NCI-H748 (cell line): ENCODE data around the gene THSD7A.
A peak's percentile ranks its signal among the peaks of the same experiment; 100 is the strongest.

Experiments
- DNase-seq: peaks from one replicate; lab custom pipeline; 2025; ENCODE audit not compliant: unreplicated experiment; lab: John Stamatoyannopoulos, UW

Gene THSD7A

GRCh38 chr7:11648980-11649379 lies 183.0 kb downstream of the THSD7A start:
- DNase-seq: no peak

- no peak for DNase-seq
Observed at GRCh38 chr7:11648101-11648500, 183.9 kb downstream of the THSD7A start.

- DNase-seq: peak; percentile 53
Observed at GRCh38 chr7:11642841-11643240, 189.2 kb downstream of the THSD7A start.

GRCh38 chr7:11642276-11642675 lies 189.7 kb downstream of the THSD7A start:
- peak; percentile 70 for DNase-seq

GRCh38 chr7:11638011-11638774 lies 193.8 kb downstream of the THSD7A start:
- no peak for DNase-seq

GRCh38 chr7:11636274-11636673 lies 195.7 kb downstream of the THSD7A start:
- DNase-seq: no peak

- no peak for DNase-seq
Observed at GRCh38 chr7:11633310-11633709, 198.7 kb downstream of the THSD7A start.

- DNase-seq: no peak
Observed at GRCh38 chr7:11630355-11630754, 201.6 kb downstream of the THSD7A start.

GRCh38 chr7:11625669-11626068 lies 206.3 kb downstream of the THSD7A start:
- DNase-seq: no peak

DNA sequence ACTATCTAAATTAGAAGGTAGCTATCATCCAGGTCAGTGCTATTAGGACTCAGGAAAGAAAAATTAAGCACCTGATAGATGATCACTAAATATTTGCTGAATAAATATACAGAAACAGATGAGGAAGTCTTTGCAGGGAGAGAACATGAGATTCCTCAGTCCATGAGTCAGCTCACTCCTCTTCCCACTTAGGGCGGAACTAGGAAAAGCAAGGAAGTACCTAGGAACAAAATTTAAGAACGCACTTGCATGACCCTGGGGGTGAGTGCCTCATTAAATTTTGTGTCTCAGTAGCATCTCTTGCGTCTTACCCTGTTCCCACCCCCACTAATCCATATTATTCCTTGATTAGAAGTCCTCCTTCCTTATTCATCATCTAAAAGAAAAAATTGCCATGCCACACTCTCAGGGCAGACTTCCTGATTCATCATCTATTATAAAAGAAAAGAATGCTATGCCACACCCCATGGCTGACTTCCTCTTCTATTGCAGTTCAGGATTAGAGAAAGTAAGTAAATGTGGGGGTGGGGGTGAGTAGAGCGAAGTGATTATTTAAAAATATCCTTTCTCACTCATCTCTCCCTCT lies 208.8 kb downstream of the THSD7A start:
- no peak for DNase-seq

DNA sequence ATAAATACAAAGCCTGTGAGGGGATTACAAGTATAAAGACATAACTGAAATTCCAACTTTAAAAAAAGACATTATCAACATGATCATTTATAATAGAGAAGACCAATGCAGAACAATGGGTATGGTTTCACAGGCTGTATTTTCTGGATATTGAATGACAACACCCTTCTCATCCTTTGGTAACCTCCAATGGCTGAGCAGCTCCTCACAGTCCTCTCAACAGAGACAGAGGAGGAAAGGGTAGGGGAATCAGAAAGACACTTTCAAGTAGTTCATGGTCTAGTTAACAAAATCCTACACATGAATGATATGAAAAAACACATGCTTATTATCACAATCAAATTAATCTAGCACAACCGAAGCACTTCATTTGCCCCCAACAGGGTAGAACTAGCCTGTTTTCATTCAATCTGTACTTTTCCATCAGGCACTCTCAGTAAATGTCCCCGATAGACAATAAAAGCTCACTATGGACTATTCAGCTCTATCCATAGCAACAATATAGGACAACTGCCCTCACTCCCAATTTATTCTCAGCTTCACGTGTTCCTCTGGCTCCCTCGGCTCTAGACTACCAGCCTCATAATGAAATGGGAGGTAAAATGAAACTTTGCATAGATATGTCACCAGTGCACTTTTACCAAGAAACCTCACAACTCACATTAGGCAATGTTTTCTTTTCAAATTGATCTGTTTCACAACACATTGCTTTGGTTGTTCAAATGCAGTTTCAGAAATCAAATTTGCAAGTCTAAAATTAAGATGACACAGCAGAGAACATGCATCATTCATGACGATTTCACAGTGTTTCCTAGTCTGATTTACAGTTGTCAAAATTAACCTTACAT lies 211.4 kb downstream of the THSD7A start:
- DNase-seq: no peak

DNA sequence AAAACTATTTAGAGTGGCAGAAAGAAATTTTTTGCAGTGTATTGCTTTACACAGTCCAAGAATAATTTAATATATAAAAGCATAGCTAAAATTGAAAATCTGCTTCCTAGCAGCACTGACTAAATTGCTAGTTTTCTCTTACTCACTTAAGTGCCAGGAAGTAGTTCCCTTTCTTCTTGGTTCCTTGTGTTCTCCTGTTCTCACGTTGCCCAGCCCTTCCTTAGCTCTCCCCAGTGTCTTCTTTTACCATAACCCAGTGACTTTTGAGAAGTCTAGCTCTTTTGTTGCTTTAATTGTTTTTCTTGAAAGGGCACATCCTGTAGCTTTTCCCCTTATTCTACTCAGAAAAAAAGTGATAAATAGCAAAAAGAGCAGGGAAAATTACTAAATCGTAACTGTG lies 215.5 kb downstream of the THSD7A start:
- no peak for DNase-seq

DNA sequence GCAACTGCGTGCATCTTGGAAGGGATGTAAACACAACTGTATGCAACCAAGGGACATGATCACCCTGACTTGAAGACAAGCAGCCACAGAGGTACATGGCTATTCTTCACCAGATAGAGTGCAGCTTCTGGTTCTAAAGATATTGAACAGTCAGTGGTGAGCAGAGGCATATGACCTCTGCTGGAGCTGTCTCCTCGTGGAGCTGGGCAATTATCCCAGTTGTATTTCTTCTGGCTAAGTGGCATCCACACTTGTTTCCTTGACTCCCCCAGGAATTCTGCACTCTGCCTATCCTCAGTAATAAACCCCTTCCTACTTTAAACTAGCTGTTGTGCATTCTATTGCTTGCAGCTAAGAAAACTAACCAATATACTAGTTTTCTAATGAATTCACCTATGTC lies 216.8 kb downstream of the THSD7A start:
- DNase-seq: no peak

DNA sequence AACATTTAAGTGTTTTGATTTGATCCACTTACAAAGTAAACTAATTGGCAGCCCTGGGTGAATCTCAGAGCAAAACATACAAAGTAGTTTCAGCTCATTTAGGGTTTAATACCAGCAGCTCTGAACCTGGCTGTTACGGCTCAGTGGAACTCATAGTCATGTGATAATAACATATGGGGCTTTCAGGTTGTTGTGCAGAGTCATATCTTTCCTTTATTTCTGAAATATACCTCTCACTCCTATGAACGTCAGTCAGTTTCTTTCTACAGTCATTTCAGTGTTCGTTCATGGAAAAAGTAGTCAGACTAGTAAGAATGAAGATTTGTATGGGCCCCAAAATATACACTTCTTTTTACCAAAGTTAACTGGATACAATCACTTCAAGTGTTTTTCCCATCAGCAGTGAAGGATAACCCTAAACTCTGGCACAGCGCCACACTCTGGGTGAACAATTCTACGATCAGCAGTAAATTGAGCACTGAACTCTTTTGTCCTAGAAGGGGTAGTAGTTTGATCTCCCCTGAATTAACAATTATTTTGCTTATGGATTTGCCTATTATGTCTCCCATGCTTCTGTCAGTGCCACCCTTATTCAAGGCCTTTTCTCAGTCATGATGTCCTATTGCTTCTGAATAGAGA lies 218.6 kb downstream of the THSD7A start:
- peak; percentile 31 for DNase-seq

- DNase-seq: no peak
Observed at GRCh38 chr7:11612737-11613136, 219.3 kb downstream of the THSD7A start.

GRCh38 chr7:11609096-11609670 lies 222.8 kb downstream of the THSD7A start:
- DNase-seq: no peak

DNA sequence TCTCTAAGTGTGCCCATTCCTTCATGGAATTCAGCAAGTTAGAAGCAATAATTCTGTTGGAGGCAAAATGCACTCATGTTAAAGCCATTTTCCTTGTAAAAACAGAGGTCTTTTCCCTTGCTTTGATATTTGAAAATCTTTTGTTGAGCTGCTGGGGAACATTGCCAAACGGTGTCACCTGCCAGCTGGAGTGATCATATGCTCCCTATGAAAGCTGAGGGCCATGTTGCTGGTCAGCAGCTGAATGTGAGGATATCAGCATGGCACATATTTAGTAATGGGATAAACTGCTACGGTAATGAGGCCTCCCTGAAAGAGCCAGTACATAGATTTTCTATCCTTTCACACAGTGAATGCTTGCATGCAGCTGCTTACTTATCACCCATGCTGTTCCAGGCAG lies 224.3 kb downstream of the THSD7A start:
- peak; percentile 68 for DNase-seq

- DNase-seq: no peak
Observed at GRCh38 chr7:11605749-11606148, 226.2 kb downstream of the THSD7A start.

DNA sequence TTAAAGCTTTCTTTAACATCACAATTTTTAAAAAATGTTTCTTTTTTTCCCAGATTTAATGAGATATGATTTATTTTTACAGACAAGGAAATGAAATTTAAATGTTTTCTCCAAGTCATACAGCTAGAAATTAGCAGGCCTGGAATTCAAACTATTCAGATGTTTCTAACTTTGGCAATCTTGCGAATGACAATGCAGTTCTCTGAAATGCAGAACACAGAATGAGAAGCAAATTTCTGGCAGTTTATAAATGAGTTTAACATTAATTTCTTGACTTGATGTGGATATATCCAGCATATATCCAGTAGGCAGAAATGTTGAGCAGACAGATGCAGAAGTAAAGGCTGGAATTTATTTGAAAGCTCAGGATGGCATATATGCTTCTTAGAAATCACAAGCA lies 227.5 kb downstream of the THSD7A start:
- DNase-seq: no peak

DNA sequence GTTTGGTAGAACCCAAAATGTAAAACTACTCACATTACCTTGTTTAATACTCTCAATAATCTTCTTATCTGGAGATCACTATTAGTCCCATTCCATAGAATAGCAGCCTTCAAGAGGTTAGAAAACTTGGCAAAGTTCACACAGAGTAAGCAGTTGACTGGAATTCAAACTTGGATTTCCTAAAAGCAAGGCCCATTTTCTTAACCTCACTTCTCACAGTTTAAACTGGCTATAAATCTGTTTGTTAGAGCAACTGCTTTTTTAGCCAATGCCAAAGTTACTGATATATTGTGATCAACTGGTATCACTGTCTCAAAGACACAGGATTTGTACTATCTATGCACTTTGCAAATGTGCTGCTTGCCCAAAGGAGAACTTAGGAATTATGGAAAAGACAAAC lies 230.2 kb downstream of the THSD7A start:
- DNase-seq: no peak

DNA sequence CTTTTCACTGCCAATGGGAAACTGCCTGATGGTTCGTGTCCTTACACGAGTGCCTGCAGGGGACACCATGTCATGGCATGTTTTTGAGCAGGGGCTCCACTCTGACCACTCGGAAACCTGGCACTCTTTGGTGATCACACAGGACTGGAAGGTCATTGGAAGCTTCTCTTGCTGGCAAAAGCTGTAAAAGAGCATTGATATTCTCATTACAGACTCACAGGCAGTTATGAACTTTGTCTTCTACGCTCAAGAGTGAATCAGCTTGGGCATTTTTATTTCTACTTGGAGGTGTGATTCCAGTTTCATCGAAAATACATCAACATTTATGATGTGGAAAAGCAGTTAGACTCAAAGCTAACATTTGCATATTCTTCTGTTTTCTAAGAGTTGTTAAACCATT lies 238.7 kb downstream of the THSD7A start:
- no peak for DNase-seq
